ENCODE data around the gene KRTAP23-1. TPM values are rescaled to one million over a fixed set of nuclear protein-coding genes. Genes with fewer than 3 reads are reported as not detected.

KRTAP23-1 gene
- total RNA-seq, 4 donors from 2014 or later, result not detected

DNA sequence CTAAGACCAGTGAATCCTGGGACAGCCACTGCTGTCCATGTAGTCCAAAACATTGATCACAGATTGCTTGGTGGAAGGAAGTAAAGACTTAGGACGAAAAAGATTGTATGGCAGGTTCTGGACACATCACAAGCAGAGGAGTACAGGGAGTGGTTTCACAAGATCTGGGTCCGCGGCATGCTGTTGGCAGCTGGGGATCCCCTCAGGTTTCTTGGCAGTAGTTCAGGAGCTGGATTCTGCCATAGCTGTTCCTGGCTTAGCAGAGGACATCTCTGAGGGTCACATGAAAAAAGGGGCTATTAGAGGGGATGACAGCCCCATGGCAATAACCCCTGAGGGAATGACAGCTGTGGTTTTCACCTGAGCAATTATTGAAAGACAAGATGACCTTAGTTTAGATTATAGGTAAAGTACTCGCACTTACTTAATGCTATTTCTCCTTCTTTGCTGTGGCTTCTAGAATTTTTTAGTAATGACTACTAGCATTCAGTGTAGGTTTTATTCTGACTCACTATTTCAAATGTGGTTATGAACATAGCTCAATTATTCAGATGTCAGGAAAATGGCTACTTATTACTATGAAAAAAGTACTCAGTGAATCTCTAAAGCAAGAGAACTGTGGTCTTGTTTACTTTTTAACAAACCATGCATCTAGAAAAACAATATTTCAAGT is 19.1 kb downstream of the KRTAP23-1 start:
- H3K36me3 ChIP-seq, result no peaks in the 10 kb centered on the region
- in situ Hi-C loops (cut with MboI; ENCODE audit: low sequenced_read_pairs in 4 of 4), result loop anchor here in 2 of 4 donors (25.0 kb wide), 1 partner anchor 758 kb away; no protein-coding TSS in a partner anchor
- ATAC-seq (no peak), DNase-seq (no peak)
- no peak overlapping the region for H3K27ac ChIP-seq
- TF ChIP-seq, protein P1, sequence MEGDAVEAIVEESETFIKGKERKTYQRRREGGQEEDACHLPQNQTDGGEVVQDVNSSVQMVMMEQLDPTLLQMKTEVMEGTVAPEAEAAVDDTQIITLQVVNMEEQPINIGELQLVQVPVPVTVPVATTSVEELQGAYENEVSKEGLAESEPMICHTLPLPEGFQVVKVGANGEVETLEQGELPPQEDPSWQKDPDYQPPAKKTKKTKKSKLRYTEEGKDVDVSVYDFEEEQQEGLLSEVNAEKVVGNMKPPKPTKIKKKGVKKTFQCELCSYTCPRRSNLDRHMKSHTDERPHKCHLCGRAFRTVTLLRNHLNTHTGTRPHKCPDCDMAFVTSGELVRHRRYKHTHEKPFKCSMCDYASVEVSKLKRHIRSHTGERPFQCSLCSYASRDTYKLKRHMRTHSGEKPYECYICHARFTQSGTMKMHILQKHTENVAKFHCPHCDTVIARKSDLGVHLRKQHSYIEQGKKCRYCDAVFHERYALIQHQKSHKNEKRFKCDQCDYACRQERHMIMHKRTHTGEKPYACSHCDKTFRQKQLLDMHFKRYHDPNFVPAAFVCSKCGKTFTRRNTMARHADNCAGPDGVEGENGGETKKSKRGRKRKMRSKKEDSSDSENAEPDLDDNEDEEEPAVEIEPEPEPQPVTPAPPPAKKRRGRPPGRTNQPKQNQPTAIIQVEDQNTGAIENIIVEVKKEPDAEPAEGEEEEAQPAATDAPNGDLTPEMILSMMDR (IDR thresholded peaks at IDR 0.05 in 4 of 5, conservative IDR thresholded peaks at IDR 0.05 in 1 of 5), result no peak
- TF ChIP-seq POLR2A (IDR thresholded peaks at IDR 0.05), result no peak
- no peaks in the 10 kb centered on the region for H3K9me3 ChIP-seq
- H3K4me1 ChIP-seq, result no peaks in the 10 kb centered on the region
- no peaks in the 10 kb centered on the region for H3K27me3 ChIP-seq
- H3K4me3 ChIP-seq, result no peak overlapping the region
- intact Hi-C loops (cut with DNase I; ENCODE audit: low total_unique reads), result no loop called here

DNA sequence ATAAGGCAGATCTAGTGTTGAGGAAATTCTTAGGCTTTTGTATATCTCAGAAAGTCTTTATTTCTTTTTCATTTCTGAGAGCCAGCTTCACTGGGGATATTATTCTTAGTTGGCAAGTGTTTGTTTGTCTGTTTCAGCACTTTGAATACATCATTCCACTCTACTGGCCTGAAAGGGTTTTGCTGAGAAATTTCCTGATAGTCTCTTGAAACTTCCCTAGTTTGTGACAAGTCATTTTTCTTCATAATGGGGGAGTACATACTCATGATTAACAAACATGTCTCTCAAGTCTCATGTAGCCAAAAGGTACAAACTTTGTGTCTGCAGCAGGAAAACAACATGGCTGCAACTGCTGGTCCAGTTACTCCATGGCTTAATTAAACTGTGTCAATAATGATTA is 22.0 kb downstream of the KRTAP23-1 start:
- Histone ChIP-seq H3K9me3 (no peaks in the 10 kb centered on the region), H3K4me1 (no peaks in the 10 kb centered on the region), H3K4me3 (no peak overlapping the region), H3K36me3 (no peaks in the 10 kb centered on the region), H3K27me3 (no peaks in the 10 kb centered on the region), H3K27ac (no peak overlapping the region)
- no peak for TF ChIP-seq POLR2A (IDR thresholded peaks at IDR 0.05)
- TF ChIP-seq, protein P1 (IDR thresholded peaks at IDR 0.05 in 4 of 5, conservative IDR thresholded peaks at IDR 0.05 in 1 of 5), result no peak
- intact Hi-C loops (cut with DNase I; ENCODE audit: low total_unique reads) (no loop called here), in situ Hi-C loops (cut with MboI; ENCODE audit: low sequenced_read_pairs in 4 of 4) (loop anchor here in 2 of 4 donors (25.0 kb wide), 1 partner anchor 761 kb away; no protein-coding TSS in a partner anchor)
- no peak for ATAC-seq
- no peak for DNase-seq

DNA sequence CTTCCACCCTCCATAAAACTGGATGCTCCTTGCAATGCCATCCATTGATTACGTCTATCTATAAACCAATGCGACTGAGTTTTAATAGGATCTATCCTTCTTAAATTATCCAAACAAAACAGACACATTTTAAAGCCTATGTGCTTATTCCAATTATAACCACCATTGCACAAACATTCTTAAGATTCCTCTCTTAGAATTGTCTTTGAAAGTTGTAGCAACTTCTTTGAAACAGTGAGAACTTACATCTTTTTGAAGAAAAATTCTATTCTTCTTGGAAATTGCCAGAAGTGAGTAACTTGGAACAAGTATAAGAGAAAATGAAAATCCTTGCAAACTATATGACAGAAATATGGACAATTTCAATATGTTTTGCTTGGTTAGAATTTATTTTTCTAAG is 28.2 kb downstream of the KRTAP23-1 start, which contains the start of gene KRTAP26-1:
Gene KRTAP26-1, minus strand, starts transcription at position 101 of the 400 bp plus-strand sequence. CDS start 280 bp downstream, outside the sequence.
- H3K27ac ChIP-seq, result no peak within 1 kb of the TSS
- in situ Hi-C loops (cut with MboI; ENCODE audit: low sequenced_read_pairs in 4 of 4), result no loop called here
- H3K9me3 ChIP-seq, result no peaks in the 10 kb centered on the region
- DNase-seq (no peak), ATAC-seq (no peak)
- H3K4me1 ChIP-seq, result no peaks in the 10 kb centered on the region
- intact Hi-C loops (cut with DNase I; ENCODE audit: low total_unique reads), result no loop called here
- no peaks in the 10 kb centered on the region for H3K27me3 ChIP-seq
- TF ChIP-seq POLR2A (IDR thresholded peaks at IDR 0.05), result no peak
- TF ChIP-seq, protein P1 (IDR thresholded peaks at IDR 0.05 in 4 of 5, conservative IDR thresholded peaks at IDR 0.05 in 1 of 5), result no peak
- no peaks in the 10 kb centered on the region for H3K36me3 ChIP-seq
- no peak within 1 kb of the TSS for H3K4me3 ChIP-seq

DNA sequence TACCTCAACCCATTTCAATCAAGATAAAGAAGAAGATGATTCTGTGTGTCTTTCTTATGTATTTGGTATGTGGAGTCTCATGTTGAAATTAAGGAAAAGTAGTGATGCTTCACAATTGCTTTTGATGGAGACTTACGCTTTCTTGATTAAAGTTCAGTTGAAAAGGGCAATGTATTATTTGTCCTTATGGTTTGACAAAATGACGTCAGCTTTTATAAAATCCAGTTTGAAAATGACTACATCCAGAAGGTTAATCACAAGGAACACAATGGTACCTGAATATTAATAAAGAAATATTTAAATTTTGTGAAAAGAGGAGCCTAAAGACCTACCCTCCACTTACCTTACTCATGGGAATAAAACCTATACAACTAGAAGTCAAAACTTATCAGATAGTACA is 32.7 kb downstream of the KRTAP23-1 start:
- TF ChIP-seq POLR2A (IDR thresholded peaks at IDR 0.05), result no peak
- TF ChIP-seq, protein P1 (IDR thresholded peaks at IDR 0.05 in 4 of 5, conservative IDR thresholded peaks at IDR 0.05 in 1 of 5), result no peak
- in situ Hi-C loops (cut with MboI; ENCODE audit: low sequenced_read_pairs in 4 of 4), result no loop called here
- Histone ChIP-seq H3K9me3 (no peaks in the 10 kb centered on the region), H3K4me1 (no peaks in the 10 kb centered on the region), H3K4me3 (no peak overlapping the region), H3K27ac (no peak overlapping the region), H3K36me3 (no peaks in the 10 kb centered on the region), H3K27me3 (no peaks in the 10 kb centered on the region)
- no peak for ATAC-seq
- no peak for DNase-seq
- intact Hi-C loops (cut with DNase I; ENCODE audit: low total_unique reads), result no loop called here
